B cell (primary cell): Measurements from ENCODE around the gene PROCA1. TPM values are rescaled to one million over a fixed set of nuclear protein-coding genes. Genes with fewer than 3 reads are reported as not detected.
A peak's percentile ranks its signal among the peaks of the same experiment; 100 is the strongest.

Experiments used
- ATAC-seq: fragments of 200-7000 bp; cut with Tn5 transposase; one replicate; pipeline ENCODE4 v1.10.0; 2021; ENCODE audit warnings: low read depth, mild to moderate bottlenecking, moderate number of reproducible peaks, moderate library complexity
- CTCF ChIA-PET: fragments of 350-600 bp; sonication (Branson Sonifier 250); formaldehyde crosslinking; loops from one replicate; lab custom pipeline; 2021; ENCODE audit warnings: antibody characterized with exemption, inconsistent platforms; lab: Charles Lee
- POLR2A ChIA-PET: fragments of 350-600 bp; sonication (Branson Sonifier 250); formaldehyde crosslinking; loops from one replicate; lab custom pipeline; 2021; ENCODE audit warnings: antibody characterized with exemption; lab: Charles Lee
- DNase-seq: peaks from one replicate; pipeline ENCODE4 v3.0.0; 2013
- H2AFZ ChIP-seq: 2 replicates; pipeline ENCODE4 v1.6.1; 2012; ENCODE audit warnings: mild to moderate bottlenecking, low read depth, low read length; ENCODE audit not compliant: insufficient read depth, poor library complexity, severe bottlenecking
- H3K27ac ChIP-seq, 2 donors: 1 replicate in 1 of 2; 2 replicates in 1 of 2; pipeline ENCODE4 v1.5.1; 2012 to 2013; ENCODE audit warnings: low read length in 2 of 2, mild to moderate bottlenecking in 2 of 2, moderate library complexity in 1 of 2
- H3K27me3 ChIP-seq, 4 experiments: fragments of 200-600 bp in 1 of 4; sonication (generic) in 1 of 4; replicated peaks in 1 of 4; 1 replicate in 2 of 4; 2 replicates in 2 of 4; pipeline versions ENCODE4 v1.6.1 to v1.7.0; 2013 to 2016; ENCODE audit warnings: low read length in 3 of 4, mild to moderate bottlenecking in 2 of 4, mixed read lengths in 1 of 4, moderate library complexity in 1 of 4; ENCODE audit not compliant: insufficient read depth in 4 of 4, control insufficient read depth in 3 of 4; ENCODE audit errors: control extremely low read depth in 1 of 4
- H3K36me3 ChIP-seq, 2 experiments: replicated peaks in 1 of 2; 1 replicate in 1 of 2; 2 replicates in 1 of 2; pipeline versions ENCODE4 v1.6.1 to v1.7.1; 2013; ENCODE audit warnings: low read length in 1 of 2; ENCODE audit not compliant: insufficient read depth in 2 of 2, control insufficient read depth in 1 of 2; ENCODE audit errors: control extremely low read depth in 1 of 2, extremely low read depth in 1 of 2
- H3K4me1 ChIP-seq, 2 donors: fragments of 200-600 bp in 1 of 2; sonication (generic) in 1 of 2; 1 replicate in 1 of 2; 2 replicates in 1 of 2; pipeline versions ENCODE4 v1.5.1 to v1.6.1; 2013 to 2017; ENCODE audit warnings: low read length in 2 of 2; ENCODE audit not compliant: control insufficient read depth in 2 of 2, insufficient read depth in 2 of 2
- H3K4me2 ChIP-seq: replicated peaks from 2 replicates; pipeline ENCODE3; 2012; ENCODE audit warnings: mild to moderate bottlenecking, low read depth, low read length; ENCODE audit not compliant: poor library complexity, severe bottlenecking
- H3K4me3 ChIP-seq, 5 experiments: fragments of 200-600 bp in 1 of 5; sonication (generic) in 1 of 5; 1 replicate in 3 of 5; 2 replicates in 2 of 5; pipeline versions ENCODE4 v1.5.1 to v1.7.0; 2011 to 2016; ENCODE audit warnings: low read length in 4 of 5, mild to moderate bottlenecking in 4 of 5, low read depth in 2 of 5, control low read depth in 1 of 5, moderate library complexity in 1 of 5; ENCODE audit not compliant: insufficient read depth in 1 of 5; ENCODE audit errors: control extremely low read depth in 1 of 5, extremely low read depth in 1 of 5
- H3K79me2 ChIP-seq: fragments of 200-600 bp; sonication (generic); one replicate; pipeline ENCODE4 v1.6.0; 2016; ENCODE audit warnings: low read length; ENCODE audit not compliant: control insufficient read depth, insufficient read depth
- H3K9ac ChIP-seq: fragments of 200-600 bp; sonication (generic); 2 replicates; pipeline ENCODE4 v1.6.1; 2017; ENCODE audit warnings: mild to moderate bottlenecking, low read length, moderate library complexity
- H3K9me3 ChIP-seq, 3 donors: one replicate each; pipeline versions ENCODE4 v1.6.1 to v1.7.1; 2013; ENCODE audit warnings: low read length in 2 of 3; ENCODE audit not compliant: control insufficient read depth in 2 of 3, insufficient read depth in 1 of 3; ENCODE audit errors: control extremely low read depth in 1 of 3
- H4K20me1 ChIP-seq: 2 replicates; pipeline ENCODE4 v1.6.0; 2012; ENCODE audit warnings: mild to moderate bottlenecking, low read length; ENCODE audit not compliant: insufficient read depth, control insufficient read depth, poor library complexity, severe bottlenecking
- H3K27ac Mint-ChIP-seq: one replicate; pipeline ENCODE4 v1.8.0; 2021; ENCODE audit warnings: mixed read lengths
- H3K27me3 Mint-ChIP-seq: one replicate; pipeline ENCODE4 v1.8.0; 2021; ENCODE audit warnings: mixed read lengths
- H3K4me1 Mint-ChIP-seq: one replicate; pipeline ENCODE4 v1.8.0; 2021; ENCODE audit warnings: mixed read lengths
- H3K4me3 Mint-ChIP-seq: one replicate; pipeline ENCODE4 v1.8.0; 2021; ENCODE audit warnings: mixed read lengths
- H3K9me3 Mint-ChIP-seq: one replicate; pipeline ENCODE4 v1.8.0; 2022; ENCODE audit warnings: mixed read lengths; ENCODE audit not compliant: insufficient read depth
- EZH2 ChIP-seq: IDR thresholded peaks from 2 replicates; pipeline ENCODE4 v1.6.1; 2012; ENCODE audit warnings: borderline replicate concordance, low read depth, mild to moderate bottlenecking, moderate library complexity, low read length; ENCODE audit not compliant: insufficient read depth, poor library complexity, severe bottlenecking
- WGBS: methylation state at CpG from one replicate; pipeline ENCODE4 v1.1.5; 2013; ENCODE audit warnings: missing lambda C conversion rate; ENCODE audit not compliant: insufficient coverage; 5-methylcytosine and 5-hydroxymethylcytosine counted together
- intact Hi-C: fragments of 100-400 bp; cut with micrococcal nuclease; formaldehyde crosslinking; loops from one replicate; pipeline ENCODE4 v1.10.0; 2022
- polyA plus RNA-seq: library from polyadenylated mRNA; depleted of rRNA; stranded (reverse); fragments of >200 nt; gene quantifications from 2 replicates; pipeline ENCODE4 v1.2.3, GENCODE V29; 2012
- total RNA-seq, 2 donors: library from RNA; stranded (reverse); fragments of 120-200 nt in 1 of 2; gene quantifications; 1 replicate in 1 of 2; 2 replicates in 1 of 2; pipeline versions ENCODE4 v1.2.3 to v1.2.4, GENCODE V29; 2013 to 2022
- TF ChIP-seq, protein P1 (sequence below): fragments of 200-600 bp; IDR thresholded peaks from one replicate; pipeline ENCODE4 v1.8.0; 2022; ENCODE audit warnings: antibody characterized with exemption, mild to moderate bottlenecking

The PROCA1 gene
- total and polyA plus RNA-seq, 2 donors (not counting 1 experiment from before 2014, with no cell fraction given) = 7.4 to 26.8 TPM

DNA sequence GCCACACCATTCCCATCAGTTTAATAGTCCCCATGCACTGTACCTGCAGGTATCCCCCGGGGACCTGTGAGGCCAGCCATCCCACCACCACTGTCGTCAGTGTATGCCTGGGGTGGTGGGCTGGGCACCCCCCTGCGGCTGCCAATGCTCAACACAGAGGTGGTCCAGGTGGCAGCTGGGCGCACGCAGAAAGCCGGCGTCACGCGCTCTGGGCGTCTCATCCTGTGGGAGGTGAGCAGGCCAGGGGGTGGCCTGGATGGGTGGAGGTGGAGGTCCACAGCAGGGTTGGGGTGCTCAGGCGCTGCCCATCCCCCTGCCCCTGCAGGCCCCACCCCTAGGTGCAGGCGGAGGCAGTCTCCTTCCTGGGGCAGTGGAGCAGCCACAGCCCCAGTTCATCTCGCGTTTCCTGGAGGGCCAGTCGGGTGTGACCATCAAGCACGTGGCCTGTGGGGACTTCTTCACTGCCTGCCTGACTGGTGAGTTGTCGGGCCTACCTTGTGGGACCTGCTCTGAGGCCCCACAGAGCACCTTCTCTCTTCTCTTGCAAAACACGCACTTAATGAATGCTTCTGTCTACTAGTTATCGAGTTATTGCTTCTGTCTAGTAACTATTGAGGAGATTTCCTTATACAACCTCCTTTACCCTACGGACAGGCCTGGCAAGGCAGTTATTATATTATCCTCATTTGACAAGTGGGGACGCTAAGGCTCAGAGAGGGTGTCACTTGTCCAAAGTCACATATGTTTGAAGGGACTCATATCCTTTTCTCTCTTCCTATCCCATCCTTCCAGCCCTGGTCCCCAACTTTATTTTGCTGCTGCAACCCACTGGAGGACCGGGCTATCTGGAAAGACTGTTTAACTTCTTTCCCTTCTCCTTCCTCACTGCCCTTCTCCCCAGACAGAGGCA, 26.3 kb upstream of the PROCA1 start:
- intact Hi-C loops = loop anchor here (1.0 kb wide), 1 partner anchor 10 kb away; the partner anchor contains the start of gene NEK8
- no peak overlapping the region for H2AFZ ChIP-seq
- peak overlapping the region; percentile 100 for H3K27ac Mint-ChIP-seq

More for the DNA sequence above, 26.3 kb upstream of the PROCA1 start:
- Histone ChIP-seq H4K20me1 (no peaks in the 10 kb centered on the region), H3K27me3 (no peaks in the 10 kb centered on the region), H3K9ac (peak overlapping the region; percentile 68), H3K4me3 (peak overlapping the region in 4 of 5 experiments; percentile 15 to 39 (median 28)), H3K9me3 (peaks cover 0 to 27% (median 0%) of the 10 kb centered on the region in 3 donors), H3K4me1 (peaks cover 82 to 85% of the 10 kb centered on the region in 2 donors), H3K36me3 (peaks cover 0 to 11% of the 10 kb centered on the region in 2 experiments), H3K79me2 (peaks cover 45% of the 10 kb centered on the region), H3K4me2 (peak overlapping the region; percentile 82), H3K27ac (peak overlapping the region; percentile 95 to 100)
- ChIA-PET POLR2A (interaction anchor here (1.3 to 16.2 kb wide), 4 partner anchors 8 to 21 kb away, joined by 3 to 511 read pairs (median 4); partner anchors contain the start of genes NEK8 and TLCD1), CTCF (interaction anchor here (1.2 to 18.9 kb wide), 4 partner anchors 9 to 25 kb away, joined by 3 to 1020 read pairs (median 10); partner anchors contain the start of genes NEK8, RPL23A and TLCD1)
- H3K4me1 Mint-ChIP-seq = peaks cover 80% of the 10 kb centered on the region
- 25% methylated on average over 15 of the region's 22 CpGs for WGBS
- no peaks in the 10 kb centered on the region for H3K27me3 Mint-ChIP-seq
- TF ChIP-seq, protein P1, sequence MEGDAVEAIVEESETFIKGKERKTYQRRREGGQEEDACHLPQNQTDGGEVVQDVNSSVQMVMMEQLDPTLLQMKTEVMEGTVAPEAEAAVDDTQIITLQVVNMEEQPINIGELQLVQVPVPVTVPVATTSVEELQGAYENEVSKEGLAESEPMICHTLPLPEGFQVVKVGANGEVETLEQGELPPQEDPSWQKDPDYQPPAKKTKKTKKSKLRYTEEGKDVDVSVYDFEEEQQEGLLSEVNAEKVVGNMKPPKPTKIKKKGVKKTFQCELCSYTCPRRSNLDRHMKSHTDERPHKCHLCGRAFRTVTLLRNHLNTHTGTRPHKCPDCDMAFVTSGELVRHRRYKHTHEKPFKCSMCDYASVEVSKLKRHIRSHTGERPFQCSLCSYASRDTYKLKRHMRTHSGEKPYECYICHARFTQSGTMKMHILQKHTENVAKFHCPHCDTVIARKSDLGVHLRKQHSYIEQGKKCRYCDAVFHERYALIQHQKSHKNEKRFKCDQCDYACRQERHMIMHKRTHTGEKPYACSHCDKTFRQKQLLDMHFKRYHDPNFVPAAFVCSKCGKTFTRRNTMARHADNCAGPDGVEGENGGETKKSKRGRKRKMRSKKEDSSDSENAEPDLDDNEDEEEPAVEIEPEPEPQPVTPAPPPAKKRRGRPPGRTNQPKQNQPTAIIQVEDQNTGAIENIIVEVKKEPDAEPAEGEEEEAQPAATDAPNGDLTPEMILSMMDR = no peak
- TF ChIP-seq EZH2 = no peak
- DNase-seq (peak; percentile 94), ATAC-seq (peak; percentile 73)
- no peaks in the 10 kb centered on the region for H3K9me3 Mint-ChIP-seq
- H3K4me3 Mint-ChIP-seq = peak overlapping the region; percentile 94
